HUES6 (cell line): ENCODE results near the gene NUP210.
"Not testable (repeated sequence)": the region's sequence is repeated elsewhere in the genome, so short reads cannot be mapped to it uniquely, and the experiment has no call there.

Experiments used
- H3K27ac ChIP-seq: 2 replicates; pipeline ENCODE4 v1.7.0; 2013; ENCODE audit warnings: low read depth, mild to moderate bottlenecking, low read length, inconsistent platforms
- H3K27me3 ChIP-seq: 2 replicates; pipeline ENCODE4 v1.6.1; 2013; ENCODE audit warnings: low read length; ENCODE audit not compliant: control insufficient read depth, insufficient read depth
- H3K36me3 ChIP-seq: 2 replicates; pipeline ENCODE4 v1.6.1; 2013; ENCODE audit warnings: low read length; ENCODE audit not compliant: control insufficient read depth, insufficient read depth
- H3K4me1 ChIP-seq: 2 replicates; pipeline ENCODE4 v1.6.1; 2013; ENCODE audit warnings: low read length; ENCODE audit not compliant: control insufficient read depth, insufficient read depth
- H3K4me3 ChIP-seq: 2 replicates; pipeline ENCODE4 v1.5.1; 2013; ENCODE audit warnings: low read depth, low read length
- H3K9ac ChIP-seq: one replicate; pipeline ENCODE4 v1.6.1; 2013; ENCODE audit warnings: mild to moderate bottlenecking, low read length
- H3K9me3 ChIP-seq: 2 replicates; pipeline ENCODE4 v1.6.1; 2013; ENCODE audit warnings: low read depth, low read length; ENCODE audit not compliant: control insufficient read depth, insufficient read depth

Gene NUP210

GRCh38 chr3:13428678-13429077, 8.6 kb upstream of the NUP210 start:
- H3K4me1 ChIP-seq, H3K36me3 ChIP-seq, H3K4me3 ChIP-seq, H3K9ac ChIP-seq, H3K27me3 ChIP-seq, H3K9me3 ChIP-seq, H3K27ac ChIP-seq: not testable (repeated sequence)

GRCh38 chr3:13427662-13428603, 7.8 kb upstream of the NUP210 start:
- no peaks in the 10 kb centered on the region for H3K4me1 ChIP-seq
- no peak overlapping the region for H3K4me3 ChIP-seq
- H3K9ac ChIP-seq = no peak overlapping the region
- H3K36me3 ChIP-seq = no peaks in the 10 kb centered on the region
- no peak overlapping the region for H3K27ac ChIP-seq
- H3K9me3 ChIP-seq = peaks cover 6% of the 10 kb centered on the region; the same call in 1 of the 2 replicates
- no peaks in the 10 kb centered on the region for H3K27me3 ChIP-seq

- Histone ChIP-seq H3K27ac (no peak overlapping the region), H3K4me1 (0 out of 2 replicates have a peak, but pooled peaks cover 1% of the 10 kb centered on the region)
Observed at GRCh38 chr3:13426591-13426990, 6.5 kb upstream of the NUP210 start.

GRCh38 chr3:13425689-13426088, 5.6 kb upstream of the NUP210 start:
- H3K27me3 ChIP-seq = peaks cover 18% of the 10 kb centered on the region
- peaks cover 10% of the 10 kb centered on the region; the same call in 1 of the 2 replicates for H3K4me1 ChIP-seq
- no peak overlapping the region for H3K27ac ChIP-seq
- H3K4me3 ChIP-seq = no peak overlapping the region
- no peaks in the 10 kb centered on the region for H3K36me3 ChIP-seq
- no peaks in the 10 kb centered on the region; the same call in 1 of the 2 replicates for H3K9me3 ChIP-seq
- H3K9ac ChIP-seq = no peak overlapping the region

More at GRCh38 chr3:13426591-13426990, 6.5 kb upstream of the NUP210 start:
- no peaks in the 10 kb centered on the region for H3K36me3 ChIP-seq
- no peak overlapping the region for H3K4me3 ChIP-seq
- H3K9me3 ChIP-seq = peaks cover 3% of the 10 kb centered on the region; the same call in 1 of the 2 replicates
- H3K27me3 ChIP-seq = peaks cover 9% of the 10 kb centered on the region; the same call in 1 of the 2 replicates
- H3K9ac ChIP-seq = no peak overlapping the region

GRCh38 chr3:13424865-13425617, 4.9 kb upstream of the NUP210 start:
- Histone ChIP-seq H3K4me3 (no peak overlapping the region), H3K9ac (no peak overlapping the region), H3K36me3 (no peaks in the 10 kb centered on the region), H3K27me3 (peaks cover 22% of the 10 kb centered on the region), H3K27ac (no peak overlapping the region), H3K4me1 (peaks cover 12% of the 10 kb centered on the region; the same call in 1 of the 2 replicates), H3K9me3 (no peaks in the 10 kb centered on the region; the same call in 1 of the 2 replicates)

GRCh38 chr3:13424141-13424844, 4.2 kb upstream of the NUP210 start:
- no peak overlapping the region for H3K4me3 ChIP-seq
- peaks cover 12% of the 10 kb centered on the region for H3K4me1 ChIP-seq
- no peaks in the 10 kb centered on the region; the same call in 1 of the 2 replicates for H3K9me3 ChIP-seq
- no peak overlapping the region for H3K9ac ChIP-seq
- H3K27ac ChIP-seq = no peak overlapping the region
- peaks cover 29% of the 10 kb centered on the region for H3K27me3 ChIP-seq
- no peaks in the 10 kb centered on the region for H3K36me3 ChIP-seq

GRCh38 chr3:13420831-13421765, 976 bp upstream of the NUP210 start:
- peaks cover 25% of the 10 kb centered on the region for H3K4me1 ChIP-seq

GRCh38 chr3:13419505-13420044, 547 bp downstream of the NUP210 start:
- no peak overlapping the region for H3K27ac ChIP-seq
- H3K4me1 ChIP-seq = peaks cover 25% of the 10 kb centered on the region
- H3K4me3 ChIP-seq = peak overlapping the region; percentile 67
- H3K9me3 ChIP-seq = no peaks in the 10 kb centered on the region
- peak overlapping the region; percentile 79 for H3K9ac ChIP-seq
- no peaks in the 10 kb centered on the region for H3K36me3 ChIP-seq
- peaks cover 34% of the 10 kb centered on the region for H3K27me3 ChIP-seq

More at GRCh38 chr3:13420831-13421765, 976 bp upstream of the NUP210 start:
- Histone ChIP-seq H3K9ac (peak overlapping the region; percentile 46), H3K4me3 (peak overlapping the region; percentile 55), H3K9me3 (no peaks in the 10 kb centered on the region; the same call in 1 of the 2 replicates), H3K27me3 (peaks cover 34% of the 10 kb centered on the region), H3K27ac (no peak overlapping the region), H3K36me3 (no peaks in the 10 kb centered on the region)

- Histone ChIP-seq H3K27me3 (peaks cover 34% of the 10 kb centered on the region), H3K9me3 (no peaks in the 10 kb centered on the region), H3K9ac (no peak overlapping the region), H3K4me3 (no peak overlapping the region), H3K4me1 (peaks cover 25% of the 10 kb centered on the region), H3K36me3 (no peaks in the 10 kb centered on the region), H3K27ac (no peak overlapping the region)
Observed at GRCh38 chr3:13417166-13417947, 2.8 kb downstream of the NUP210 start.
